Upper lobe of left lung (tissue), 4 donors: Measurements from ENCODE around the gene OSBPL3.

Source experiments
- CTCF ChIP-seq, 6 experiments: fragments of 450-650 bp in 4 of 6; fragments of 200-600 bp in 2 of 6; sonication (generic) in 2 of 6; IDR thresholded peaks; one replicate each; pipeline ENCODE4 v1.5.1; 2016 to 2019; ENCODE audit warnings: antibody characterized with exemption in 6 of 6
- EP300 ChIP-seq, 4 donors: sonication (generic); formaldehyde crosslinking; IDR thresholded peaks; one replicate each; pipeline ENCODE4 v1.5.1; 2017; ENCODE audit warnings: antibody characterized with exemption in 4 of 4, control low read depth in 2 of 4
- POLR2A ChIP-seq, 4 donors: fragments of 450-650 bp; IDR thresholded peaks; one replicate each; pipeline ENCODE4 v1.5.1; 2016 to 2017; ENCODE audit warnings: antibody characterized with exemption in 4 of 4, mild to moderate bottlenecking in 2 of 4
- POLR2AphosphoS5 ChIP-seq, 2 donors: sonication (generic); formaldehyde crosslinking; IDR thresholded peaks; one replicate each; pipeline ENCODE4 v1.5.1; 2017; ENCODE audit warnings: antibody characterized with exemption in 2 of 2

DNA sequence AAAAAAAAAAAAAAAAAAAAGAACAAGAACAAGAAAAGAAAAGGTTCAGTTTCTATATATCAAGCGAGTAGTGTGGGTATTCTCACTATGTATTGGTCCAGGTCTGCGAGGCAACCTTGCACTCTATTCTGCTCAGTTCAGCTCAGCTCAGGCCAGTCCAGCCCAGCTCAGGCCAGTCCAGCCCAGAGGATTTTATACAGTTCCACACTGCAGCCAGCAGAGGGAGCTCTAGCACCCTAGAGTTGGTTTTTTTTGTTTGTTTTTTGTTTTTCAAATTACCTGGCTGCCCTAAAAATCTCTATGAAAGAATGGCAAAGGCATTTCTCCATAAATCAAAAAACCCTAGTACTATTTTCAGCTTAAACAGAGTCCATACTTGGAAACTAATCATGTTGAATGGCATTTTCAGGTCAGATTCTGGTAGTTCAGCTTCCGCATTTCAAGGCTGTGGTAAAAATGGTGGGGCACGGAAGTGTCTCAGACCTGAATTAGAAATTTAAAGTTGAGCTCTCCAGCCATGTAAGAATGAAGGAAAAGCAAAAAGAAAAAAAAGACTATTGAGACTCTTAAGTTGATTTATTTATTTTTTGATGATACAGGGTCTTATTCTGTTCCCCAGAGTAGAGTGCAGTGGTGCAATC, 167.6 kb downstream of the OSBPL3 start:
- TF ChIP-seq CTCF (IDR thresholded peaks at IDR 0.05) = peak; percentile 64 to 91 (median 76)
- no peak for TF ChIP-seq POLR2A (IDR thresholded peaks at IDR 0.05)
- TF ChIP-seq POLR2AphosphoS5 (IDR thresholded peaks at IDR 0.05) = no peak
- TF ChIP-seq EP300 (IDR thresholded peaks at IDR 0.05) = no peak
